Measurements from ENCODE around the gene LCN10. TPM values are rescaled to one million over a fixed set of nuclear protein-coding genes. Genes with fewer than 3 reads are reported as not detected.

The LCN10 gene
- total and polyA plus RNA-seq, 9 of the 15 experiments (the other 6 are each of a cell fraction or from before 2014, with no cell fraction given): 0.10 to 0.21 (median 0.14) TPM; not detected in 6

- TF ChIP-seq ZNF592 (IDR thresholded peaks at IDR 0.05) (peak; percentile 88), PRDM10 (IDR thresholded peaks at IDR 0.05; ENCODE audit: partially characterized antibody) (no peak), TEAD1 (CRISPR knock-in tag; IDR thresholded peaks at IDR 0.05) (peak in 1 of 2 experiments; percentile 75; a peak in 1 of 4 replicates), PHF21A (IDR thresholded peaks at IDR 0.05; ENCODE audit: borderline replicate concordance, low read depth) (no peak), NFIX (CRISPR knock-in tag; IDR thresholded peaks at IDR 0.05; ENCODE audit: low read depth) (no peak), NKRF (IDR thresholded peaks at IDR 0.05; ENCODE audit: borderline replicate concordance) (peak; percentile 81; the same call in 1 of the 2 replicates), DACH1 (IDR thresholded peaks at IDR 0.05; ENCODE audit: partially characterized antibody) (no peak), HNRNPH1 (optimal IDR thresholded peaks at IDR 0.05; ENCODE audit: low read depth, low read length) (no peak), GABPB2 (CRISPR knock-in tag; conservative IDR thresholded peaks at IDR 0.05) (no peak), DPF2 (IDR thresholded peaks at IDR 0.05) (peak; percentile 35; the same call in 1 of the 2 replicates), MAFK (IDR thresholded peaks at IDR 0.05; ENCODE audit: low read length) (no peak), MTA3 (IDR thresholded peaks at IDR 0.05; ENCODE audit: borderline replicate concordance) (peak; percentile 56; the same call in 1 of the 2 replicates), ELK1 (CRISPR knock-in tag; IDR thresholded peaks at IDR 0.05) (no peak), L3MBTL2 (IDR thresholded peaks at IDR 0.05) (peak; percentile 59), ZBTB43 (CRISPR knock-in tag; IDR thresholded peaks at IDR 0.05) (0 out of 2 replicates have a peak, but pooled peaks have one; percentile 67)
Measured at GRCh38 chr9:136791516-136792276, 49.0 kb upstream of the LCN10 start (continued).
